Transverse colon (tissue), 4 donors: ENCODE results near the gene PACS1. TPM values are rescaled to one million over a fixed set of nuclear protein-coding genes. Genes with fewer than 3 reads are reported as not detected.

Experiments used
- DNase-seq: peaks from one replicate; pipeline ENCODE4 v3.0.0-alpha.2; 2019
- H3K27ac ChIP-seq, 4 donors: fragments of 200-600 bp; sonication (generic); 2 replicates each; pipeline ENCODE4 v1.5.1; 2016 to 2018; ENCODE audit warnings: inconsistent platforms in 4 of 4
- H3K27me3 ChIP-seq: fragments of 200-600 bp; sonication (generic); 2 replicates; pipeline ENCODE4 v1.5.1; 2017; ENCODE audit warnings: inconsistent platforms
- H3K36me3 ChIP-seq, 4 donors: fragments of 200-600 bp; sonication (generic); 2 replicates each; pipeline ENCODE4 v1.5.1; 2017 to 2019; ENCODE audit warnings: inconsistent platforms in 4 of 4
- H3K4me1 ChIP-seq, 4 donors: fragments of 200-600 bp; sonication (generic); 2 replicates each; pipeline ENCODE4 v1.5.1; 2017 to 2020; ENCODE audit warnings: inconsistent platforms in 4 of 4
- H3K4me3 ChIP-seq, 4 donors: fragments of 200-600 bp; sonication (generic); 1 replicate in 1 of 4; 2 replicates in 3 of 4; pipeline versions ENCODE4 v1.5.1 to v1.6.1; 2017 to 2019; ENCODE audit warnings: inconsistent platforms in 4 of 4
- H3K9me3 ChIP-seq, 2 donors: fragments of 200-600 bp; sonication (generic); 2 replicates each; pipeline ENCODE4 v1.5.1; 2017 to 2019; ENCODE audit warnings: inconsistent platforms in 2 of 2
- EP300 ChIP-seq: sonication (generic); formaldehyde crosslinking; IDR thresholded peaks from one replicate; pipeline ENCODE4 v1.6.1; 2017; ENCODE audit warnings: antibody characterized with exemption, low read depth
- POLR2A ChIP-seq: fragments of 450-650 bp; IDR thresholded peaks from one replicate; pipeline ENCODE4 v1.6.1; 2016; ENCODE audit warnings: antibody characterized with exemption, mild to moderate bottlenecking, moderate library complexity
- POLR2AphosphoS5 ChIP-seq, 3 donors: sonication (generic); formaldehyde crosslinking; IDR thresholded peaks; one replicate each; pipeline ENCODE4 v1.6.1; 2016; ENCODE audit warnings: antibody characterized with exemption in 3 of 3
- WGBS, 2 donors: methylation state at CpG; one replicate each; pipeline ENCODE4 v1.1.5; 2018; ENCODE audit warnings: low coverage in 1 of 2; 5-methylcytosine and 5-hydroxymethylcytosine counted together
- in situ Hi-C, 4 donors: fragments of 200-750 bp; cut with MboI; loops; one replicate each; pipeline versions ENCODE4 v1.15.0 to v1.15.1; 2017; ENCODE audit warnings: low sequenced_read_pairs in 3 of 4, low pct_ligation_motif_present in 1 of 4, low pct_unique_long_range_greater_than_20kb in 1 of 4
- intact Hi-C: fragments of 100-400 bp; cut with DNase I; formaldehyde crosslinking; loops from one replicate; pipeline ENCODE4 v1.15.1; 2023; ENCODE audit warnings: low total_unique reads
- total RNA-seq, 4 donors: library from RNA; depleted of rRNA; stranded (reverse); fragments of >200 nt; gene quantifications; one replicate each; pipeline ENCODE4 v1.1.0, GENCODE V29; 2016
- TF ChIP-seq, protein P1 (sequence below), 5 experiments: fragments of 200-600 bp in 3 of 5; fragments of 450-650 bp in 2 of 5; sonication (generic) in 3 of 5; IDR thresholded peaks; 1 replicate in 2 of 5; 2 replicates in 3 of 5; pipeline ENCODE4 v1.5.1; 2016 to 2017; ENCODE audit warnings: antibody characterized with exemption in 5 of 5, inconsistent platforms in 3 of 5, mild to moderate bottlenecking in 2 of 5, moderate library complexity in 1 of 5

PACS1 gene
- total RNA-seq, 4 donors from 2014 or later = 9.8 to 52.0 (median 27.2) TPM

DNA sequence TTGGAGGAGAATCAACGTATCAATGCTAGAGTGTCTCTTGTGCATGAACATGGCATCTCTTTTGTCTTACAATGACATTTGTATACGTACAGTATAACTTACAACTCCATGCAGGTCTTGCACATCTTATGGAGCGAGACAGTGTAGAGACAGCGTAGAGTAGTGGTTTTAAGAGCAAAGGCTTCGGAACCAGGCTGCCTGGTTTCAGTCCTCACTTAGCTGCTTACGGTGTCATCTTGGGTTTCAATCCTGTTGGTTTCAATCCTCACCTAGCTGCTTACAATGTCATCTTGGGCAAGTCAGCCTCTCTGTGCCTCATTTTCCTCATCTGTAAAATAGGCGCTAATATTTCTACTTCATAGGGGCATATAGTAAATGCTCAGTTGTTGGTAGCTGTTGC is 98.2 kb downstream of the PACS1 start:
- H3K4me1 ChIP-seq = no peaks in the 10 kb centered on the region
- no peak for DNase-seq
- no peaks in the 10 kb centered on the region for H3K9me3 ChIP-seq
- in situ Hi-C loops = no loop called here
- no peak for TF ChIP-seq POLR2A
- no peak for TF ChIP-seq EP300
- TF ChIP-seq, protein P1, sequence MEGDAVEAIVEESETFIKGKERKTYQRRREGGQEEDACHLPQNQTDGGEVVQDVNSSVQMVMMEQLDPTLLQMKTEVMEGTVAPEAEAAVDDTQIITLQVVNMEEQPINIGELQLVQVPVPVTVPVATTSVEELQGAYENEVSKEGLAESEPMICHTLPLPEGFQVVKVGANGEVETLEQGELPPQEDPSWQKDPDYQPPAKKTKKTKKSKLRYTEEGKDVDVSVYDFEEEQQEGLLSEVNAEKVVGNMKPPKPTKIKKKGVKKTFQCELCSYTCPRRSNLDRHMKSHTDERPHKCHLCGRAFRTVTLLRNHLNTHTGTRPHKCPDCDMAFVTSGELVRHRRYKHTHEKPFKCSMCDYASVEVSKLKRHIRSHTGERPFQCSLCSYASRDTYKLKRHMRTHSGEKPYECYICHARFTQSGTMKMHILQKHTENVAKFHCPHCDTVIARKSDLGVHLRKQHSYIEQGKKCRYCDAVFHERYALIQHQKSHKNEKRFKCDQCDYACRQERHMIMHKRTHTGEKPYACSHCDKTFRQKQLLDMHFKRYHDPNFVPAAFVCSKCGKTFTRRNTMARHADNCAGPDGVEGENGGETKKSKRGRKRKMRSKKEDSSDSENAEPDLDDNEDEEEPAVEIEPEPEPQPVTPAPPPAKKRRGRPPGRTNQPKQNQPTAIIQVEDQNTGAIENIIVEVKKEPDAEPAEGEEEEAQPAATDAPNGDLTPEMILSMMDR (IDR thresholded peaks at IDR 0.05) = no peak
- TF ChIP-seq POLR2AphosphoS5 (IDR thresholded peaks at IDR 0.05) = no peak
- no peak overlapping the region for H3K27ac ChIP-seq
- H3K36me3 ChIP-seq = no peaks in the 10 kb centered on the region
- H3K27me3 ChIP-seq = no peaks in the 10 kb centered on the region
- intact Hi-C loops = no loop called here
- no peak overlapping the region for H3K4me3 ChIP-seq
- WGBS, 2 donors = 90% methylated on average over 5 to 7 of the region's 7 CpGs

GRCh38 chr11:66172146-66172545 is 102.1 kb downstream of the PACS1 start:
- Histone ChIP-seq H3K4me1 (no peaks in the 10 kb centered on the region), H3K36me3 (no peaks in the 10 kb centered on the region), H3K27me3 (no peaks in the 10 kb centered on the region), H3K27ac (no peak overlapping the region), H3K4me3 (no peak overlapping the region), H3K9me3 (no peaks in the 10 kb centered on the region)
- TF ChIP-seq, protein P1 (IDR thresholded peaks at IDR 0.05) = no peak
- TF ChIP-seq POLR2A (no peak), EP300 (no peak), POLR2AphosphoS5 (IDR thresholded peaks at IDR 0.05) (no peak)
- DNase-seq = no peak
- intact Hi-C loops = no loop called here
- in situ Hi-C loops = no loop called here
- WGBS, 2 donors = 82% methylated on average over 8 of the region's 8 CpGs; no CpG with 5 or more reads in 1 of the 2 donors

GRCh38 chr11:66176650-66177049 is 106.6 kb downstream of the PACS1 start:
- DNase-seq = no peak
- Histone ChIP-seq H3K4me3 (no peak overlapping the region), H3K36me3 (no peaks in the 10 kb centered on the region), H3K9me3 (no peaks in the 10 kb centered on the region), H3K27me3 (no peaks in the 10 kb centered on the region), H3K4me1 (no peaks in the 10 kb centered on the region), H3K27ac (no peak overlapping the region)
- intact Hi-C loops = no loop called here
- 84 to 96% methylated on average over 7 of the region's 7 CpGs for WGBS, 2 donors
- in situ Hi-C loops = no loop called here
- TF ChIP-seq EP300 (no peak), POLR2AphosphoS5 (IDR thresholded peaks at IDR 0.05) (no peak), POLR2A (no peak)
- TF ChIP-seq, protein P1 (IDR thresholded peaks at IDR 0.05) = no peak

- intact Hi-C loops = no loop called here
- 100% methylated on average over 2 of the region's 2 CpGs for WGBS, 2 donors
- Histone ChIP-seq H3K9me3 (no peaks in the 10 kb centered on the region), H3K27me3 (no peaks in the 10 kb centered on the region), H3K27ac (no peak overlapping the region), H3K4me3 (no peak overlapping the region), H3K36me3 (no peaks in the 10 kb centered on the region), H3K4me1 (no peaks in the 10 kb centered on the region)
- TF ChIP-seq POLR2A = no peak
- TF ChIP-seq POLR2AphosphoS5 (IDR thresholded peaks at IDR 0.05) = no peak
- TF ChIP-seq, protein P1 (IDR thresholded peaks at IDR 0.05) = no peak
- TF ChIP-seq EP300 = no peak
- no peak for DNase-seq
- in situ Hi-C loops = no loop called here
Observed at GRCh38 chr11:66178183-66178582, 108.1 kb downstream of the PACS1 start.
